ENCODE measurements around the gene HOXB8.

The HOXB8 gene

DNA sequence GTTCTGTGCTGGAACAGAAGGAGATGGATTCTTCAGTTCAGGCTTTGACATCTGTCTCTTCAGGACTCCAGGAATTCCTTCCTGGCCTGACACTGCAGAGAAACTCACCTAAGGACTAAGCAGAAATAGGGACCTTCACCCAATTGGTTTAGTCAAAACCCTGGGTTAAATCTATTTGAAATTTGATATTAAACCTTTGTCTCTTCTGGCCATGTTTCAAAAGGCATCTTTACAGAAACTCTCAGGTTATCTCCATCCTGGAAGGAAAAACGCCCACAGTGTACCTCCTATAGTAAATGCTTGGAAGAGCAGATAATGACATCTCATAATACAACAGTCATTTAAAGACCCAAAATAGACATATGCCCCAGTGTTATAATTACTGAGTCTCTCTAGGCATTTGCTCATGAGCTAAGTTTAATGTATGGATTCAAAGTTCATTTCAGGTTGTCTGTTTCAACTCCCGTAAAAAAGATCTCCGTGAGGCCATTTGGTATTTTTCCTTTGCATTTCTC is 31.3 kb downstream of the HOXB8 start:
- DNase-seq (ENCODE audit: low read depth, low spot score): no peak

DNA sequence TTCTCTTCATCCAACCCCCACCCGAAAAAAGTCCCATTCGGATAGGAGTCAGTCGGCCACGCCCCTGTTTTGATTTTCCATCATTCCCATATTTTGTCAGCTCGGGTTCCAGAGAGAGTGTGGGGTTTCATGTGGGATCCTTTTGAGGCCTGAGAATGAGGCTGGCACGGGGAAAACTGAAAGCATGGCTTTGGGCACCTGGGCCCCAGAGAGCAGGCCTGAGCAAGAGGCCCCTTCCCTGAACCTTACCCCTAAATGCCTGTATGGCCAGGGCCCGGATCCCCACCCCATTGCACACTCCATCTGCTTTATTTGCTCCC is 32.4 kb downstream of the HOXB8 start:
- no peak for DNase-seq (ENCODE audit: low read depth, low spot score)

DNA sequence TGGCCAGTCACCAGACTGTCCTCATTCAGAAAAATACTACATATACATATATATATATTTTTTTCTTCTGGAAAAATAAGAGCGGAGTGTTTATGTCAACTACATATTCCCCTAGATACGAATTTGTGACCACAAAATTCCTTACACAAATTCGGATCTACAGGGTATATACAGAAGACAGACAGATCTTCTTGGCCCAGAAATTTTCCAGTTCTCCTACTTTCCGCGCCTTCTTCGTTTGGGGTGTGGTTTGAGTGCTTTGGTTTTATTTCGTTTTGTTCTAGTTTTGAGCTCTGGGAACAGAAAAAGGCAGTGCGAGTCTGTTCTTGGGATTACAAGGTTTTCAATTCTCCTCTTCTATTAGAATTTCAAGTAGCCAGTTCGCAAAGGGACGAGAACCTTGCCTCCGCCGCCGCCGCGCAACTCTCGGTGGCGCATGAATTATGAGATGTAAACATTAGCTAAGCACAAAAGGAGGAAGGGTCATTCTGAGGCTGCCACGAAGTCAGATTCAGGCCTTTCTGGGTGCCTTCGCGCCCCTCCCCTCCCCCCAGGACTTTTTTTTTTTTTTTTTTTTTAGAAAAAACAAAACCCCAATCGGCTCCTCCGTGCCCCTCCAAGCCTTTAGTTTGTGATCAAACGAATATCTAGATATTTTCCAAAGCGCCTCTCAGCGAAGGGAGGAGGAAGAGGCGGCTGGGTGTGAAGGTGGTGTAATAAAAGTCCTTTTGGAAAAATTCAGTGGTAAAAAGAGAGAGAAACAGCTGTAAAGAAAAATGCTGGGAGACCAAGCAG is 35.1 kb downstream of the HOXB8 start:
- DNase-seq (ENCODE audit: low read depth, low spot score): no peak

DNA sequence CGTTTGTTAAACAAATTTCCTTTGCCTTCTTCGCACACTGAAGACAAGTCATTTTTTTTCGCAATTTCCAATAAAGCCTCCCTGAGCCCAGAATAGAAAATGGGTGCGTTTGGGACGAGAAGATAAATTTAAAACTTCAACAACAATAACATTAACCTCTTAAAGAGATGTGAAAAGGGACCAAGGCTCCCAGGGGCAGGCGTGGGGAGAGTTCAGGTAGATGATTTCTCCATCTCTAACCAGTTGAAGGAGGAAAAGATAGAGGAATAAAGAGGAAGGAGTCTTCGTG is 35.7 kb downstream of the HOXB8 start:
- no peak for DNase-seq (ENCODE audit: low read depth, low spot score)

DNA sequence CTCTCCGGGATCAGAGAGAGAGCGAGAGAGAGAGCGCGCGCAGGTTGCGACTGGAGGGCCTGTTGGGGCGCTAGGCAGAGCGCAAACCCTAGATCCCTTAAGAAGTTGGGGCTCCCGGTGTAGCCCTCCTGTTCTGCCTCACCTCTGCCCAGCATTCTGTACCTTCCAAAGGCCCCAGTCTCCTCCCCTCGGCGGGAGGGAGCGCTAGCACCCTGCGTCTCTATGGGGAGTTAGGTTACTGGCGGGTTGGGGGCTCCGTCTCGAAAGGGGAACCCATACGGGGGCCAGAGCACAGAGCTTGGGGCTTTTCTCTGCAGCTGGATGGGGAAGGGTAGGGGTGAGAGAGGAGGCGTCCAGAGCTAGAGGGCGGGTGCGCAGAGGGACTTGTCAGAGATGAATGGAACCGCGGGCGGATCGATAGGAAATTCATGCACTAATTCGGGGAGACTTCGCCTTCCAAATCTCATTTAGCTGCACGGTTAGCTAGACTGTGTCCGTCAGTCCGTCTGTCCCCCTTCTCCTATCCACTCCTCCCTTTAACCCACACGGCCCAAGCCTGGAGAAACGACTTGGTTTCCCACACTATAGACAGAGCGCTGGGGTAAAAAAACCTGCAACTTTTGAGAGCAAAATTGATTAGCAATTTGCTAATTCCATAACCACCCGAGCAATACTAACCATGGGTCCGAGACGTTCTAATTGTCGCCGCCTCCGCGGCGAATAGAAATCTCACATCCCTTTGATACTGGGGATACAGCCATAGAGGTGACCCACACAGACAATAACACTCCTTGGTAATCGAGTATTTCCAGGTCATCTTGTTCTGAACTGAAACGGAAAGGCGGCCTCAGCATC is 36.2 kb downstream of the HOXB8 start:
- no peak for DNase-seq (ENCODE audit: low read depth, low spot score)

DNA sequence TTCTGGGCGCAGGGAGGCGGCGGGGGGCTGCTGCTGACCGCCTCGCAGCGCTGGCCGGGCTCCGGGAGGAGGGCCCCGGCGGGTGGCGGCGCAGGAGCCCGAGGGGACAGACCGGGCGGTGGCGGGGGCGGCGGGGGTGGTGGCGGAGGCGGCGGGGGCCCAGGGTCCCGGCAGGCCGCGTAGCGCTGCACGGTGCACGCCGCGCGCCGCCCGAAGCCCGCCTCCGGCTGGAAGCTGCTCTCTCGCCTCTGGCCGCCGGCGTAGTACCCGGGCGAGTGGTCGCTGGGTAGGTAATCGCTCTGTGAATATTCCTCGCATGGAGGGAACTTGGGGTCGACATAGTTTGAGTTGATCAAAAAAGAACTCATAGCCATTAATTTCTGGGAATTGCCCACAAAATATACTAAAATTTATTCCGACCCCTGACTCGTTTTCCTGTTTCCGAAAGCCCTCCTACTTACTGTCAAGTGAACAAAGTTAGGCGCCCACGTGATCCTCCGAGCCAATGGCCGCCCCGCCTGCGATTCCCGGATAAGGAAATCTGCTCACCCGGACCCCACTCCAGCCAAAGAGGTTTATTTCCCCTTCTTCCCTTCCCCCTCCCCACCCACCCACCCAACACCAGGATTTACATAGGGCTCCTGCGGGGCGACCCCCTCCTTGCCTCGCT is 37.0 kb downstream of the HOXB8 start, which contains the start of gene HOXB4:
TSS of gene HOXB4 (minus strand) at position 405 of the 670 bp plus-strand sequence. CDS start at position 374, 31 bp downstream.
- peak; percentile 79 for DNase-seq (ENCODE audit: low read depth, low spot score)

GRCh38 chr17:48577330-48577945 is 37.7 kb downstream of the HOXB8 start:
- no peak for DNase-seq (ENCODE audit: low read depth, low spot score)

GRCh38 chr17:48576479-48577309 is 38.4 kb downstream of the HOXB8 start:
- peak; percentile 88 for DNase-seq (ENCODE audit: low read depth, low spot score)

DNA sequence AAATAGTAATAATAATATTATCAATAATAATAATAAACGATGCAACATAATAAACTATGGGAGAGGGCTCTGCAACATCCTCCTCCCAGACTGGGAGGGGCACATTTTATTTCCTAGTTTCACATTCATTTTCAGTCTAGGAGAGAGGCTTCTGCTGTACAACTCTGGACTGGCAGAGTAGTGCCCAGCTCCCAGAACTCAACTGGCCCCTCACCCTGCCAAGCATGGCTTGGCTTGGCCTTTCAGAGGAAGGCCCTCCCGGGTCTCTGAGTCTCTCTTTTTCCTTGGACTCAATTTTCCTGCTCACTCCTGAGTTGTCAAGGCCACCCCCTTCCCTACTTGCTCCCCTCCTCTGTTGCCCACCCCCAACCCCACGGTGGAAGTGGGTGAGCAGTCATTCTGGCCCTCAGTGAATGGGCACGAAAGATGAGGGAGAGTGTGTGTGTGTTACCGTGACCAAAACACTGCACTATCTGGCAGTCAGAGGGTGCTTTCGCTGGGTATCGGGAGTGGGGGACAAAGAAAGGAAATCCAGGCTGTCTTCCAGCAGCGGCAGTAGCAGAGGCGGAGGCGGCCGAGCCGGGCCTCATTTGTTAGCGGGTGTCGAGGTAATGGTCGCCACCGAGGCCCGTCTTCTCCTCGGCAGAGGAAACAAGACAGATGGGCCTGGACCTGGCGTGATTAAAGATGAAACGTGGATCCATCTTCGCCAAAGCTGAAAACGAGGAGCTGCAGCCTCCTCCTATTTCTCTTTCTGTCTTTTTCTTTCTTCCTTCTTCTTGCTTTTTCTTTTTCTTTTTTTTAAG is 39.2 kb downstream of the HOXB8 start:
- no peak for DNase-seq (ENCODE audit: low read depth, low spot score)

GRCh38 chr17:48575066-48575582 is 40.0 kb downstream of the HOXB8 start:
- no peak for DNase-seq (ENCODE audit: low read depth, low spot score)

DNA sequence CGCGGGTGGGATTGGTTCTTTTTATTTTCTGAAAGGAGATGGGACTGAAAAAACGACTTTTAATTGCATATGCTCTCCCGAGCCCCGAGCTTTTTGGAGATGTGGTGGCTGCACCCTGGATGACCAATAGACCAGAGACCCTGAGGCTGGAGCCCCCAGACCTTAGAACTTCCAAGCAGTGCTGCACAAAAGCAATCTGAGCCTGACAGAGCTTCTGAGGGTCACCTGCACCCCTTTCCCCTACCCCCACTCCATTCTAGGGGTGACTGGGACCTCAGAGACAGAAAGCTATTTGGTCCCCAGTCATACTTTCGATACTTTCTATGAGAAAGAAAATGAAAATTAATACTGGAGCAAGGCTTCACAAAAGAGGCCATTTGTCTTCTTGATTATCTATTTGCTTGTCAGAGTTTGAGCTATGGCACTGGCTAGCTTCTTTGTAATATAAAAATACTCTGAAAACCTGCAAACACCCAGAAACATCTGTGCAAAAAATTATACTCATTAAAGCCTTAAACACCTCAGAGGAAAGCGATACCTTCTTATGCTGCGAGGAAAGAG is 40.5 kb downstream of the HOXB8 start:
- no peak for DNase-seq (ENCODE audit: low read depth, low spot score)

- no peak for DNase-seq (ENCODE audit: low read depth, low spot score)
Measured at GRCh38 chr17:48571826-48572417, 43.2 kb downstream of the HOXB8 start.

- no peak for DNase-seq (ENCODE audit: low read depth, low spot score)
Measured at GRCh38 chr17:48571024-48571818, 43.9 kb downstream of the HOXB8 start.

DNA sequence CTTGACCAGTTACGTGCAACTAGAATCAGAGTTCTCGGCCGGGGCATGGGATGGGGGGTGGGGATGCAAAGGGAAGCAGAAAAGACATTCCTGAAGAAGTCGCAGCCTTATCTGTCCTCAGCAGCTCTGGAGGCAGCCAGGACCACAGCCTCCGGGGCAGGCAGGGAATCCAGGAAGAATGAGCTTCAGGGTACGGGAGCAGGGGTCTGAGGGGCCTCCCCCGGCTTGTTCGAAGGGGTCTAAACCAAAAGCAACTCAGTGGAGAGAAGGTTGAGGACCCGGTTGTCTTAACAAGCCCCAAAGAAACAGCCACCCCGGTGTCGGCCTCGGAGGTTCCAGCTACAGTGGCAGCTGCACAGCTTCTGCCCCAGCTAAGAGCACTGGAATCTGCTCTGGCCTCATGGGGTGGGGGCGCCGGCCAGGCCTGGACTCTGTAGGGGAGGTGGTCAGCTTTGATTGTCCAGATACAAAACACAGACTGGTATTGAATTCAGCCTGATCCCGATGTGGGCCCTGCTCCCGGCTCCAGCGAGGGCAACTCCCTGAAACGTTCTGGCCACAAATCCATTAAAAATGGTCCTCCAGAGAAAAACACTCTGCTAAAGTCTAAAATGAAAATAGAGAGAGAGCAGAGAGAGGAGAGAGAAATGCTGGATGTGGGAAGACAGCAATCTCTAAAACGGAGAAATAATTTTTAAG is 44.6 kb downstream of the HOXB8 start:
- peak; percentile 87 for DNase-seq (ENCODE audit: low read depth, low spot score)

GRCh38 chr17:48569674-48570324 is 45.3 kb downstream of the HOXB8 start:
- no peak for DNase-seq (ENCODE audit: low read depth, low spot score)

- DNase-seq (ENCODE audit: low read depth, low spot score): no peak
Measured at GRCh38 chr17:48569240-48569582, 45.9 kb downstream of the HOXB8 start.

GRCh38 chr17:48568499-48569239 is 46.4 kb downstream of the HOXB8 start:
- DNase-seq (ENCODE audit: low read depth, low spot score): no peak

Measured in ELF-1 (cell line).